ENCODE results near the gene AGBL2.
"Not testable (repeated sequence)": the region's sequence is repeated elsewhere in the genome, so short reads cannot be mapped to it uniquely, and the experiment has no call there.

AGBL2 gene, protein sequence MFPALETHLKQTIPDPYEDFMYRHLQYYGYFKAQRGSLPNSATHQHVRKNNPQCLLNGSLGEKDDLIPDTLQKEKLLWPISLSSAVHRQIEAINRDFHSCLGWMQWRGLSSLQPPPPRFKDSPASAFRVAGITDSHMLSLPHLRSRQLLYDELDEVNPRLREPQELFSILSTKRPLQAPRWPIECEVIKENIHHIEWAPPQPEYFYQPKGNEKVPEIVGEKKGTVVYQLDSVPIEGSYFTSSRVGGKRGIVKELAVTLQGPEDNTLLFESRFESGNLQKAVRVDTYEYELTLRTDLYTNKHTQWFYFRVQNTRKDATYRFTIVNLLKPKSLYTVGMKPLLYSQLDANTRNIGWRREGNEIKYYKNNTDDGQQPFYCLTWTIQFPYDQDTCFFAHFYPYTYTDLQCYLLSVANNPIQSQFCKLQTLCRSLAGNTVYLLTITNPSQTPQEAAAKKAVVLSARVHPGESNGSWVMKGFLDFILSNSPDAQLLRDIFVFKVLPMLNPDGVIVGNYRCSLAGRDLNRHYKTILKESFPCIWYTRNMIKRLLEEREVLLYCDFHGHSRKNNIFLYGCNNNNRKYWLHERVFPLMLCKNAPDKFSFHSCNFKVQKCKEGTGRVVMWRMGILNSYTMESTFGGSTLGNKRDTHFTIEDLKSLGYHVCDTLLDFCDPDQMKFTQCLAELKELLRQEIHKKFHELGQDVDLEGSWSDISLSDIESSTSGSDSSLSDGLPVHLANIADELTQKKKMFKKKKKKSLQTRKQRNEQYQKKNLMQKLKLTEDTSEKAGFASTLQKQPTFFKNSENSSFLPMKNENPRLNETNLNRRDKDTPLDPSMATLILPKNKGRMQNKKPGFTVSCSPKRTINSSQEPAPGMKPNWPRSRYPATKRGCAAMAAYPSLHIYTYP

DNA sequence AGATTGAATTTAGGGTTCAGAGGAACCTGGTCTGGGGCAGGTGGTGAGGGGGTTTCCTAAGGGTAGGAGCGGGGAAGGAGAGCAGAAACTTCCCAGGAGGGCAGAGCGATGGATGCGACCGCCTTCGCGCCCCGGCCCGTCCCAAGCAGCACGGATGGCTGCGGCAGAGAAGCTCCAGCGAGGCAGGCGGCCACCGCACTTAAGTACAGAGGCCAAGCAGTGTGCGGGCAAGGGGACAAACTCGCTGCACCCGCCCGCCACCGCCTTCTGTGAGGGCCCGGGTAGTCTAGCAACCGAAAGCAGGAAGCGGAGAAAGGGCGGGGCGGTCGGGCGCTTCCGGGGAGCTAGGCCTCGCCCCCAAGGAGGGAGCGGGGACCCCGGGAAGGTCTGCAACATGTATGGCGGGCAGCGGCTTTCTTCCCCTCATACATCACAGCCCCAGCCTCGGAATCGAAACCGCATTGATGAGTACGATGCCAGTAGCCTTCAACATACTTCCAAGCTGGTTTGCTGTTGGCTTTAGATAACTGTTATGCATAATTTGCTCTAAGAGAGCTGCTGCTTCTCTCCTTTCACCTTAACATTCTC lies at the start of gene AGBL2:
Gene AGBL2 (minus strand): TSS at position 288 of the 588 bp plus-strand sequence. CDS start 719 bp downstream, outside the sequence.
- peak; percentile 69 for DNase-seq (ENCODE audit: low read depth)

DNA sequence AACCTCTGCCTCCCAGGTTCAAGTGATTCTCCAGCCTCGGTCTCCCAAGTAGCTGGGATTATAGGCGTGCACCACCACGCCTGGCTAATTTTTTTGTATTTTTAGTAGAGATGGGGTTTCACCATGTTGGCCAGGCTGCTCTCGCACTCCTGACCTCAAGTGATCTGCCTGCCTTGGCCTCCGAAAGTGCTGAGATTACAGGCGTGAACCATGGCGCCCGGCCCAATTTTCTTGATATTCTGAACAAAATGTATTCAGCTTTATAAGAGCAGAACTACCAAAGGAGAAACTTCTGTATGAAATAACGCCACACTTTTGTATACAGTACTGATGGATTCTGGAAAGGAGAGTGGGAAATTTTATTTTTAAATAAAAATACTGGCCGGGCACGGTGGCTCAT lies 44.1 kb upstream of the AGBL2 start:
- not testable (repeated sequence) for DNase-seq (ENCODE audit: low read depth)

DNA sequence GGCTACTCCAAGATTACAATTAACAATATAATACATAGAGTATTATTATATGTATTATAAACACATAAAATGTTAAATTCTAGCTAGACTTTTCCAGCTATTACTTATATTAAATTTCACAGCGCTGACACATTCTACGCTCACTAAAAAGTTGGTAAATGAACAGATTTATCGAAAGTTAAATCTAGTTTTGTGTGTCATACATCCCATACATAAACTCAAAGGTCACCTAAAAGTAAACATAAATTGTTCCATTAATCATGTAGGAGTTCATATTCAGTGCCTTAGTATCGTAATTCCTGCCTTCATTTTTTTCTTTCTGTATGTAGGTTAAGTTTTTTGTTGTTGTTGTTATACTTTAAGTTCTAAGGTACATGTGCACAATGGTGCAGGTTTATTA lies 41.0 kb upstream of the AGBL2 start:
- no peak for DNase-seq (ENCODE audit: low read depth)

DNA sequence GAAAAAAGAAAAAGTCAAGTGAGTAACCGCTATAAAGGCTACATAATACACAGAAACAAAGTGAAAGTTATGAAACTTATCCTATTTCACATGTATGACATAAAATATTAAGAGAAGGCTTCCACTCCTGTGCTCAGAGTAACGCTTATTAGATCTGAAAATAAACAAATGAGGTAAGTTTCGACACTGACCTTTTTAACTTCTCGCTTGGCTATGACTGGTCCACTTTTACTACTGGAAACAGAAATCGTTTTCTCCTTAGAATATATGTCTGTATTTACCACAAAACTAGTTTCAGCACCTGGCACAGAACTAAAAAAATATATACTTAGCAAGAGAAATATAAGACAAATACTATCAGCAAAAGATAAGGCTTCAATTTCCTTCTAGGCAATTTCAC lies 35.6 kb upstream of the AGBL2 start:
- no peak for DNase-seq (ENCODE audit: low read depth)

DNA sequence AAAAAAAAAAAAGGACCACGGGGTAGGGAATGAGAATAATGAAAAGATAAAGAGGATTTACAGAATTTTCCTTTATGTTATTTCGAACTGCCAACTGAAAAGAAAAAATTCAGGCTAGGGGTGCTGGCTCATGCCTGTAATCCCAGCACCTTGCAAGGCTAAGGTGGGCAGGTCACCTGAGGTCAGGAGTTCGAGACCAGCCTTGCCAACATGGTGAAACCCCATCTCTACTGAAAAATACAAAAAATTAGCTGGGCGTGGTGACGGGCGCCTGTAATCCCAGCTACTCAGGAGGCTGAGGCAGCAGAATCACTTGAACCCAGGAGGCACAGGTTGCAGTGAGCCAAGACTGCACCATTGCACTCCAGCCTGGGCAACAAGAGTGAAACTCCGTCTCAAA lies 27.3 kb upstream of the AGBL2 start:
- not testable (repeated sequence) for DNase-seq (ENCODE audit: low read depth)

DNA sequence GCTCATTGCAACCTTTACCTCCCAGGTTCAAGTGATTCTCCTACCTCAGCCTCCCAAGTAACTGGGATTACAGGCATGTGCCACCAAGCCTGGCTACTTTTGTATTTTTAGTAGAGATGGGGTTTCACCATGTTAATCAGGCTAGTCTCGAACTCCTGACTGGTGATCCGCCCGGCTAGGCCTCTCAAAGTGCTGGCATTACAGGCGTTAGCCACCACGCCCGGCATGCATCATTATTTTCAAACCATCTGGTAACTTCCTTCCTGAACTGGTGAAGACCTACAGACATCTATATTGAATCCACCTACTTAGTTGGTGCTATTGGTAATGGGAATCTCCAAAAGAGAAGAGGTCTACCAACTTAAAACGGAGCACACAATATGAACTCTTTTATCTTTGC lies 22.6 kb upstream of the AGBL2 start:
- DNase-seq (ENCODE audit: low read depth) = not testable (repeated sequence)

DNA sequence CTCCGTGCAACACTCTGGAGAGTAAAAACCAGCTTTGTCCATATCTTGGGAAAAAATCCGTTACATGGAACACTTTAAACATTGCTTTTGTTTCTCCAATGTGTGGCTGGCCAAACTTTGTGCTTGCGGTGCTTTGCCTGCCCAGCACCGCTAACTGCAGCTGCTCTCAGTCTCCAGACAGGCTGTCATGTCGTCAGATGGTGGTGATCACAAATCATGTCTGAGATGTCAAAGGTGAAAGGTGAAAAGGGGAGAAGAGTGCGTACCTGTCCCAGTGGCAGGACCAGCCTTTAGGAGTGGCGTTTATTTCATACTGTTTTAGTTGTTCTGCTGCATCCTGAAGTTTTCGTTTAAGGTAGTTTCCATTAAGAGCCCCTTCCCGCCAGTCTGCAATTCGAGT lies 17.1 kb upstream of the AGBL2 start:
- no peak for DNase-seq (ENCODE audit: low read depth)

DNA sequence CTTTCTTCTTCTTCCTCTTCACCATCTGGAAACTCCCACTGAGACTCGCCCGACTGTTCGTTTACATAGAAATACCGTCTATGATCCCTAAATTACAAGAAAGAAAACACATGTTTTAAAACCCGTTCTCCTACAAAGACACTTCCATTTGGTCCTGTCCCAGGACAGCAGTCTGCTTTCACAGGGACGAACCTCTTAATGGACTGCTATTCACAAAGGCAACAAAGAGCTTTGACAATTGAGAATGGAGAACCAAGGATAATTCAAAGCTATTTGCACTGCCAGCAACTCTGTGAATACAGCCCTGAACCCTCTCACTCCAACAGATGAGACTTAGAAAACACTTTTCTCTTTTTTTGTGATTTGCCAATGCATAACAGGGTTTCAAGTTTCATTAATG lies 16.3 kb upstream of the AGBL2 start:
- no peak for DNase-seq (ENCODE audit: low read depth)

DNA sequence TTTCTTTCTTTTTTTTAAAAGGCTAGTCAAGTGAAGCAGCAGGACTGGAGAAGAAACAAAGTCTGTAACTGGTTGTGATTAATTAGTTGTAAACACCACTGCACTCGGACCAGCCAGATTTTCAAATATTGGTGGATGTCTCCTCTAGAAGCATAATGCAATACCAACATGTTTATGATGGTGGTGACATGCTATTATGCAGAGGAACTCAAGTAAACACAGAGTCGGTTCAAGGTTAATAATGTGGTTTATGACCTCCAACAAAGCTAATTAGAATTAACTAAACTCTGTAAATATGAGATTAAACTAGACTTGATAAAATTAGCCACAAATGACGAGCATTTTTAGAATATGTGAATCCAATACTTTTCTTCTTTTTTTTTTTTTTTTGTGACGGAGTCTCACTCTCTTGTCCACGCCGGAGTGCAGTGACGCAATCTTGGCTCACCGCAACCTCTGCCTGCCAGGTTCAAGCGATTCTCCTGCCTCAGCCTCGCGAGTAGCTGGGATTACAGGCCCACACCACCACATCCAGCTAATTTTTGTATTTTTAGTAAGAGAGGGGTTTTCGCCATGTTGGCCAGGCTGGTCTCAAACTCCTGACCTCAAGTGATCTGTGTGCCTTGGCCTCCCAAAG lies 11.8 kb upstream of the AGBL2 start:
- no peak for DNase-seq (ENCODE audit: low read depth)

DNA sequence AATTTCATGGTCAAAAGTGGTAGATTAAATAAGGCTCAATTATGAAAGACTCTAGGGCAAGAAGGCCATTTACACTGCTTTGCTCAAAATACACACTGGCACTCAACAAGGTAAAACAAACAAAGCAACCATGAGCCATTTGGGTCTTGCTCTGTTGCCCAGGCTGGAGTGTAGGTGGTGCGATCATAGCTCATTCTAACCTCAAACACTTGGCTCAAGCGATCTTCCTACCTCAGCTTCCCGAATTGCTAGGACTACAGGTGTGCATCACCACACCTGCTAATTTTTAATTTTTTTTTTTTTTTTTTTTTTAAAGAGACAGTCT lies 10.9 kb upstream of the AGBL2 start:
- DNase-seq (ENCODE audit: low read depth) = no peak

DNA sequence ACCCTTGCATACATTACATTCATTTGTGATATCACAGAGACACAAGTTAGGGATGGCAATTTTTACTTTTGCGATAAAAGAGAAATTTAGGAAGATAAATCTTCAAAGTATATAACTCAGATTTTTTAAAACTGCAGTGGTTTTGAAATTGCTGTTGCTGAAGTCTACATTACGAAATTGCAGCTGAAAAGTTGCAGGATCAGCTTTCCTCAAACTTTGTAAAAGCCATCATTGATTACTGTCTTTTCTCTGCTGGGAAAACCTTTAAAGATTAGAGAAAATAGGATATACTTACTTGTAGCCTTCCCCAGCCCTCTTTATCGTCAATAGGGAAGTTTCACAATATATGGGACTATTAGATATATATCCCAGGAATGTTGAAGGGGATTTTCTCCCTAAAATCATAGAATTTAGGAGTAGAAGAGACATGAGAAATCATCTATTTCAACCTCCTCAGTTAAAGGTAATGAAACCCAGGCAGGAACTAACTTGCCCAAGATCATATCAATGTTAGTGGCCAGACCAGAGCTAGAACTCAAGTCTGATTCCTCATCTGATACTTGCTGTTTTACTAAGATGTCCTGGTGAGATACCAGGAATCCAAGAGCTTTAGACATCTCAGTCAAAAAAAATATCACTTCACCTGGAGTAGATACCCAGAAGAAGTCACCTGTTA lies 10.4 kb upstream of the AGBL2 start:
- DNase-seq (ENCODE audit: low read depth) = no peak

DNA sequence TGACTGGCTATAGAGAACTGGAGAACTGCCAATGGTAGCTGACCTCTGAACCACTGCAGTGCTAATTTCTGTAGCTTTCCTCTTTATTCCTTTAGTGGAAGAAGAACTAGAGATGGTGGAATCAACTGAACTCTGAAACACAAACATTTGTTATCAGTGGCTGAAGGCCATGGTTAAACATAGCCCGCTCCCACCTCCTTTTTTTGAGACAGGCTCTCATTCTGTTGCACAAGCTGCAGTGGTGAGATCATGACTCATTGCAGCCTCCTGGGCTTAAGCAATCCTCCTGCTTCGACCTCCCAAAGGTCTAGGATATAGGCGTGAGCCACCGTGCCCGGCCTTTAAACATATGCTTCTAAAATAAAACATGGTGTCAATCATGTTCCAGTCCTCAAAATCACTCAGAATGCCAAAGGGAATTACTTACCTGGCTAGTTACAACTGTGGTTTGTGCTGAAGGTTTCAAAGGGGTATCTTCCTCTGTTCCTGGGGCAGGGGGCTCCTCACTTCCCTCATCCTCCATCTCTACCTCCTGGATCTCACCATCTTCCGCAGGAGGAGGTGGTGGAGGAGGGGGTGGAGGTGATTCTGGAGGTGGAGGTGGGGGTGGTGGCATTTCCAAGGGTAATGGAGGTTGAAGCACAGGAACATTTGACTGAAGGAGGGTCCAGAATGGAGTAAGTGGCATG lies 9.0 kb upstream of the AGBL2 start:
- DNase-seq (ENCODE audit: low read depth) = no peak

DNA sequence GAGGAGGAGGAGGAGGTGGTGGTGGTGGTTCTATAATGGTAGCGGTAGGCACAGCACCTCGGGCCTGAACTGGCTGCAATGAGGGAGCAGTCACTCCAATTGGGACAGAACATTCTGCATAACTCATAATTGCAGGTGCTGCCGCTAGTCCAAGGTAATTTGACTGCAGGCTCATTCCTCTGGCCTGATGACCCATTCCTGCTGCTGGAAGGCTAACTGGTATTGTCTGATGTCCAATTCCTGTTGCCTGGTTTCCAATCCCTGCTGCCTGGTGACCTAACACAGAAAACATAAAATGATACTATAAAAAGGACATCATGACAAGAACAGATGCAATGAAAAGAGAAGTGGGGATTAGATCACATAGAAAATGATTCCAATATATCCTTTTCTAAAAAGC lies 7.9 kb upstream of the AGBL2 start:
- no peak for DNase-seq (ENCODE audit: low read depth)

DNA sequence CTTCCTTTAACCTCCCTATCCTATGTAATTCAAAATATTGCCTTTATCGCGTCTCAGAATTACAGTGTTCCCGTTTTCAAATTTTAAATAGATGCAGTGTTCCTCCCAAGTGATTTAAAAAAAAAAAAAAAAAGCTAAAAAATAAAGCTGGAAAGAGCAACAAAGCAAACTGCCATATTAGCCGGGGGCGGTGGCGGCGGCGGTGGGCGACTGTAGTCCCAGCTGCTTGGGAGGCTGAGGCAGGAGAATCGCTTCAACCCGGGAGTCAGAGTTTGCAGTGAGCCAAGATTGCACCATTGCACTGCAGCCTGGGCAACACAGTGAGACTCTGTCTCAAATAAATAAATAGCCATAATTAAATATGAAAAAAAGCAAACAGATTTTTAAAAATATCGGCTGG lies 5.5 kb upstream of the AGBL2 start:
- no peak for DNase-seq (ENCODE audit: low read depth)

DNA sequence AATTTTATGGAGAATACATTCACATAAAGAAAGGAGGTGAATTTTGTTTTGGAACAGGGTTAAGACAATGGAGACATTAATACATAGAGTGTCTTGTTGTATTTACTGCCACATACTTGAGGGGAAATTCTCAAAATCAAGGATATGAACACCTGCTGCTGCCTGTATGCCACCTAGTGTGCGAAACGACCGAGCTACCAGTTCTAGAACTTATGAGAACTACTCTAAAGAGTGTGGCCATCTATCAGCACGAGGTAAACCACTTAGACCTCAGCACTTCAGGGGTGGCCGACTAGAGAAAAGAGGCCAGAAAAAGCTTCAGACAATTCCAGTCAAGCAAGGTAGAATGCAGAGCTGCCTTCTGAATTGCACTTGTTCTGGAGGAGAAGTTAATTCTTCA lies 1.5 kb upstream of the AGBL2 start:
- DNase-seq (ENCODE audit: low read depth) = no peak

DNA sequence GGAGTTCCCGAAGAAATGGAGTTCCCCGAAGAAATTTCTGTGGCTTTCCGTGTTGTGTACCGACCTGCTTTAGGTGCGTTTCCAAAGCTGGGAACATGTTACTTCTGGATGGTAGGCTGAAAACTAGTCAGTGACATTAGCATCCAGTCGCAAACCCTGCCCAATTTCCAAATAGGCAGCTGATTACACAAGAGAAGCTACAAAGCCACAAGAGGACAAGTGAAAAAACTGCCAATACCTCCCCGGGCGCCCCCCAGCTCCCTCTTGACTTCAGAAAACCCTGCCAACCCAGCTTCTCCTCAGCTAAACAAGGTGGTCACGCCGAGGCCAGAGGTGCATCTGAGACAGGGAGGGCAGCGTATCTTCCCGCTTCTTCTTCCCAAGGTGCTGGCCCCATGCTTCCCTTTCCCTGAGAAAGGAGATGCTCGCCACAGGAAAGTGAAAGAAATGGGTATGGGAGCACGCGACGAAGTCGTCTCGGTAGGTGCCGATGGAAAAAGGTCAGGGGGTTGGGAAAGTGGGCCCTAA lies 551 bp downstream of the AGBL2 start:
- DNase-seq (ENCODE audit: low read depth) = no peak

DNA sequence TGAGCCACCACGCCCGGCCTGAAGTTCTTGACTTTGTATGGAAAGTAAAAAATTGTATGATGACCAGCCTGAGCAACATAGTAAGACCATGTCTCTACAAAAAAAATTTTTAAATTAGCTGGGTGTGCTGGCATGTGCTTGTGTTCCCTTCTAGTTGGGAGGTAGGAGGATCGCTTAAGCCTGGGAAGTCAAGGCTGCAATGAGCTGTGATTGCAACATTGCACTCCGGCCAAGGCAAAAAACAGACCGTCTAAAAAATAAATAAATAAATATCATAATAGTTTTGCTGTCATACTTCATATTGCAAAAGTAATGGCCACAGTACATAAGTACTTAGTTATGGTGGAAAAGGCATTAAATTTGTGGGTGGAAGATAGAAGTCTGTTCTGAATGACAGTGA lies 3.4 kb downstream of the AGBL2 start:
- DNase-seq (ENCODE audit: low read depth) = no peak

DNA sequence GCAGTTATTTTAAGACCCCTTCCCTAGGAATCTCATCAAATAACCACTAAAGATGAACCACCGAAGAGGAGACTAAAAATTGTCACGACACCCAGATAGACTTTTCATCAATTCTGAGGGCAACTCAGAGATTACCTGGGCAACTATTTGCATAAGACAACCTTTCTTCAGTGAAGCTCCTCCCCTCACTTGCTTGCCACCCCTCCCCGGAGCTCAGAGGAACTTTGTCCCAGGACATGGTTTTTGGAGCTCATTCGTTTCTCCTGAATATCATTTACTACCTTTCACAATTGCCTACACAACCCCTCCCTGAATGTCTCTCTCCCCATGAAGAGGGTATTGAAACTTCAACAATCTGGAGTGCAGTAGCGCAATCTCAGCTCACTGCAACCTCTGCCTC lies 3.9 kb downstream of the AGBL2 start:
- DNase-seq (ENCODE audit: low read depth) = no peak

DNA sequence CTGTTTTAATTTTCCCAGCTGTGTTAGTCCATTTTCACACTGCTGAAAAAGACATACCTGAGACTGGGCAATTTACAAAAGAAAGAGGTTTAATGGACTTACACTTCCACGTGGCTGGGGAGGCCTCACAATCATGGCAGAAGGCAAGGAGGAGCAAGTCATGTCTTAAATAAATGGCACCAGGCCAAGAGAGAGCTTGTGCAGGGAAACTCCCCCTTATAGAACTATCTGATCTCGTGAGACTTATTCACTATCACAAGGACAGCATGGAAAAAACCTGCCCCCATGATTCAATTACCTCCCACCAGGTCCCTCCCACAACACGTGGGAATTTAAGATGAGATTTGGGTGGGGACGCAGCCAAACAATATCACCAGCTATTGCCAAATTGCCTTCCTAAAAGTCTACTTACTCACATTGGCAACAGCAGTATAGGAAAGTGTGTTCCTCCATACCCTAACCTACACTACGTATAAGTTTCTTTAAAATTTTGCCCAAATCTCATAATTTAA lies 7.8 kb downstream of the AGBL2 start:
- DNase-seq (ENCODE audit: low read depth) = not testable (repeated sequence)

DNA sequence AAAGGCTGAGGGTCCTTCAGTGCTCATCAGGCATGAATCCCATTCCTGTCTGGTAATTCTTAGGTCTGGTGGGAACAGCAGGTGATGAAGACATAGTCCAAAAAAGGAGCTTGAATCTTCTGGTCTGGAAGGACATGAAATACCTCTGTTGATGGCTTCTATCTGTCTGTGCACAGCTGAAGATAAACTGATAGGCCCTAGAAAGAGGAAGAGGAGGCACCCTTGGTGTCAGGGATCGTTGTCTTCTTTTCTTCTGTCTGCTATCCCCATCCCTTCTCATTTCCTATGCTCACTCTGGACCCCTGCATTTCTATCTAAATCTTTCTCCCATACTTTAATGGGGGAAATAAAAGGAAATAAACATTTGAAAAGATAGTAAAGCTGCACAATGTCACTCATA lies 9.4 kb downstream of the AGBL2 start:
- DNase-seq (ENCODE audit: low read depth) = no peak

DNA sequence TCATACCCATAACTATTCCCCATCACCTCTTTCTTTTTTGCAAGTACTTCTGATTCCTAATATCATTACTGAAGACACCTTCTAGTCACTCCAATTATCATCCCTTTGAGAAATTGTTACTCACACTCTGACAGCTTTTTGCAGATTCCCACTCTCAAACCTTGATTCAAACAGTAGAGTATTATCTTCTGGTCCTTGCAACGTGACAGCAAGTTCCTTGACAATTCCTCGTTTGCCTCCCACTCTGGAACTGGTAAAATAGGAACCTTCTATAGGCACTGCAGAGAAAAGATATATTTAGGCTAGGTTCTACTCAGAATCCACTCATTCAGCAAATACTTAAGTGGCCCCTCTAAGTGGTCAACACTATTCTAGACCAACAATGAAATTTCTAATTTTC lies 23.2 kb downstream of the AGBL2 start:
- no peak for DNase-seq (ENCODE audit: low read depth)
